Activated naive CD4-positive, alpha-beta T cell treated with anti-CD3 and anti-CD28 coated beads for 36 hours (primary cell): ENCODE results near the gene ICAM1. TPM values are rescaled to one million over a fixed set of nuclear protein-coding genes. Genes with fewer than 3 reads are reported as not detected.
A peak's percentile ranks its signal among the peaks of the same experiment; 100 is the strongest.

ENCODE experiments used
- CTCF ChIA-PET: fragments of 350-600 bp; sonication (Branson Sonifier 250); formaldehyde crosslinking; loops from one replicate; lab custom pipeline; 2021; ENCODE audit warnings: antibody characterized with exemption; lab: Charles Lee
- DNase-seq: peaks from one replicate; pipeline ENCODE4 v3.0.0-alpha.2; 2020
- H3K27ac Mint-ChIP-seq: one replicate; pipeline ENCODE4 v1.8.0; 2021; ENCODE audit warnings: mild to moderate bottlenecking, mixed read lengths
- H3K27me3 Mint-ChIP-seq: one replicate; pipeline ENCODE4 v1.8.0; 2021; ENCODE audit warnings: low read depth, mixed read lengths
- H3K36me3 Mint-ChIP-seq: one replicate; pipeline ENCODE4 v1.8.0; 2021; ENCODE audit warnings: low read depth, mixed read lengths
- H3K4me1 Mint-ChIP-seq: one replicate; pipeline ENCODE4 v1.8.0; 2021; ENCODE audit warnings: low read depth, mixed read lengths
- H3K4me3 Mint-ChIP-seq: one replicate; pipeline ENCODE4 v1.8.0; 2021; ENCODE audit warnings: mild to moderate bottlenecking, moderate library complexity, mixed read lengths
- H3K9me3 Mint-ChIP-seq: one replicate; pipeline ENCODE4 v1.8.0; 2021; ENCODE audit warnings: mixed read lengths
- intact Hi-C: fragments of 100-400 bp; cut with micrococcal nuclease; formaldehyde crosslinking; loops from one replicate; pipeline ENCODE4 v1.15.1; 2023
- total RNA-seq, 2 experiments: library from RNA; stranded (reverse); gene quantifications; one replicate each; pipeline ENCODE4 v1.2.3, GENCODE V29; 2021

The ICAM1 gene
- total RNA-seq, 2 experiments from 2014 or later = 11.5 to 12.0 TPM

DNA sequence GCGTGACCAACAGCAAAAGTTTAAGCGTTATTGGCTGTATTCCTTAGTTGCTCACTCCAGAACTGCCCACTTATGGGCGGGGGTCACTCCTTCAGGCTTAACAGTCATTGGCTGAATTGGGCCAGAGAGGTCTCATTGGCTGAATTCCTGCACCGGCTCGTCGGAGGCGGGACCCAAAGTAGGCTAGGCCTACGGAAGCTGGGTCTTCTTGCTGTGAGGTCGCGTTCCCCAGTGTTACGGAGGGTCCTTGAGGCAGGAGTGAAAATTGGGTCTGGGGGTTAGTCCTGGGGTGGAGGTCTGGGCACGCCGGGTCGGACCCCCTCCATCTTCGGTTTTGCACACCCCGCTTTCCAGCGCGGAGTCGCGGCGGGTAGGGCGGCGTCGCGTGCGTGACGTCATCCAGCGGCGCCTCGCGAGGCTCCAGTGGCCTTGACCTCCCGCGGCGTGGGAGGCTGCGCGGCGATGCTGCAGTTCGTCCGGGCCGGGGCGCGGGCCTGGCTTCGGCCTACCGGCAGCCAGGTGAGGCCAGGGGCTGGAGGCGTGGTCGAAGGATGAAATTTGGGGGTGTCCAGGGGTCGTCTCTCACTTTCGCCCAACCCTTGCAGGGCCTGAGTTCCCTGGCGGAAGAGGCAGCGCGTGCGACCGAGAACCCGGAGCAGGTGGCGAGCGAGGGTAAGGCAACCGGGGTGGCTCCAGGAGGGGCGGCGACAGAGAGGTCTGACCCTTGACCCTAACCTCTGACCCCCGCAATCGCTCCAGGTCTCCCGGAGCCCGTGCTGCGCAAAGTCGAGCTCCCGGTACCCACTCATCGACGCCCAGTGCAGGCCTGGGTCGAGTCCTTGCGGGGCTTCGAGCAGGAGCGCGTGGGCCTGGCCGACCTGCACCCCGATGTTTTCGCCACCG lies 18.9 kb upstream of the ICAM1 start, which contains the start of gene MRPL4:
Gene MRPL4 (plus strand): TSS at position 423 of the 903 bp plus-strand sequence. CDS start 40 bp downstream, at position 463.
- Mint-ChIP-seq H3K9me3 (no peaks in the 10 kb centered on the region), H3K4me1 (peaks cover 34% of the 10 kb centered on the region), H3K4me3 (peak within 1 kb of the TSS; percentile 97), H3K27ac (peak within 1 kb of the TSS; percentile 95), H3K27me3 (no peaks in the 10 kb centered on the region), H3K36me3 (peaks cover 19% of the 10 kb centered on the region)
- intact Hi-C loops = loop anchor here (1.0 to 2.0 kb wide), 4 partner anchors 57 to 178 kb away; partner anchors contain the start of gene TYK2
- DNase-seq = peak; percentile 98
- CTCF ChIA-PET = interaction anchor here (0.7 to 4.0 kb wide), 2 partner anchors 23 to 395 kb away, joined by 3 to 58 read pairs; partner anchors contain the start of gene S1PR2

DNA sequence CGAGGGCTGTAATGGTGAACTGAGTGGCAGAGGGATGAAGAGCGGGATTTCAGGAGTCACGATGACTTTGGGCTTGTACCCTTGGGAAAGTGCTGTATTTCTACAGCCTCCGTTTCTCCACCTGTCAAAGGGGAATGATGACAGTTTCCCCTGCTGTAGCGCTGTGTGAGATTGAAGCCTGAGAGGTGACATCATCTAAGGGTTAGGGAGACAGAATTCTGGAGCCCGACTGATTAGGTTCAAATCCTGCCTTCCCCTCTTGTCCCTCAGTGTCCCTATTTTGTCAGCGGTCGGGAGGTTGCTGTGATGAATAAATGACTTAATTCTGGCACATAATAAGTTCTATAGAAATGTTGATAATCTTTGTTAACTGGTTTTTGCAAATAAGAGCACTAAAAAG lies 18.2 kb upstream of the ICAM1 start:
- CTCF ChIA-PET = no interaction called here
- no peak for DNase-seq
- H3K36me3 Mint-ChIP-seq = peaks cover 25% of the 10 kb centered on the region

DNA sequence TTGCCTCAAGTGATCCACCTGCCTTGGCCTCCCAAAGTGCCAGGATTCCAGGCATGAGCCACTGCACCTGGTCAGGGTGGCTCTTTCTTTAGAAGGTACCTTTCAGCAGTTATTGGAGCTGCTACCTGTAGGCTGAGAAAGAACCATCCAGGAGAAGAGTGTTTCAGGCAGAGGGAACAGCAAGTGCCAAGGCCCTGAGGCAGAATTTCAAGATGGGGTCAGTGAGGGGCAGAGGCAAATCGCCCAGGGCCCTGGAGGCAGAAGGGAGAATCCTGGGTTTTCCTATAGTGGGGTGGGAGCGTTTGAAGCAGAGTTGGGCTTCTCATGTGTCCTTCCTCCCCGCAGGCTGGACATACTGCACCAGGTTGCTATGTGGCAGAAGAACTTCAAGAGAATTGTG lies 16.7 kb upstream of the ICAM1 start:
- no peak overlapping the region for H3K4me3 Mint-ChIP-seq
- H3K27ac Mint-ChIP-seq = no peak overlapping the region
- H3K36me3 Mint-ChIP-seq = peaks cover 32% of the 10 kb centered on the region
- no peaks in the 10 kb centered on the region for H3K9me3 Mint-ChIP-seq
- CTCF ChIA-PET = interaction anchor here (0.6 to 1.4 kb wide), 2 partner anchors 116 to 137 kb away, joined by 4 read pairs; no protein-coding TSS in a partner anchor
- H3K4me1 Mint-ChIP-seq = peaks cover 44% of the 10 kb centered on the region
- DNase-seq = no peak
- intact Hi-C loops = no loop called here
- H3K27me3 Mint-ChIP-seq = no peaks in the 10 kb centered on the region

More for the DNA sequence above, 18.2 kb upstream of the ICAM1 start:
- intact Hi-C loops = no loop called here
- no peaks in the 10 kb centered on the region for H3K9me3 Mint-ChIP-seq
- peak overlapping the region; percentile 95 for H3K27ac Mint-ChIP-seq
- H3K4me1 Mint-ChIP-seq = peaks cover 34% of the 10 kb centered on the region
- no peaks in the 10 kb centered on the region for H3K27me3 Mint-ChIP-seq
- peak overlapping the region; percentile 97 for H3K4me3 Mint-ChIP-seq

DNA sequence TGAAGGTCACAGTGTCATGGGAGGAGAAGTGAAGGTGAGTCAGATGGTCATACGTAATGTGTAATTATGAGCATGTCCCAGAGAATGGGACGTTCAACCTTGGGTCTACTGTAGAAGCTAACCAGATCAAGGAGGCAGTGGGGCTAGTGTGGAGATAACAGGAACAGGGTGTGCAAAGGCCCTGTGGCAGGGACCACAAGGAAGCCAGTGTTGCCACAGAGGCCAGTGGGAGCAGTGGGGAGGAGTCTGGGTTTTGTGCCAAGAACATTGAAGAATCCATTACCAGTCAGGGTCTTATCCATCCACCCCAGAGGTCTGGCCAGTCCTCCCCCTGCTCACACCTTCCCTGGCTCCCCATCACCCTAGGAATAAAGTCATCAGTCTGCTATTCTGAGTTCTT lies 15.6 kb upstream of the ICAM1 start:
- intact Hi-C loops = no loop called here
- H3K27ac Mint-ChIP-seq = no peak overlapping the region
- no peak overlapping the region for H3K4me3 Mint-ChIP-seq
- peaks cover 35% of the 10 kb centered on the region for H3K36me3 Mint-ChIP-seq
- H3K4me1 Mint-ChIP-seq = peaks cover 51% of the 10 kb centered on the region
- CTCF ChIA-PET = interaction anchor here (1.4 kb wide), 1 partner anchor 136 kb away, joined by 4 read pairs; no protein-coding TSS in a partner anchor
- no peaks in the 10 kb centered on the region for H3K27me3 Mint-ChIP-seq
- DNase-seq = no peak
- H3K9me3 Mint-ChIP-seq = no peaks in the 10 kb centered on the region

DNA sequence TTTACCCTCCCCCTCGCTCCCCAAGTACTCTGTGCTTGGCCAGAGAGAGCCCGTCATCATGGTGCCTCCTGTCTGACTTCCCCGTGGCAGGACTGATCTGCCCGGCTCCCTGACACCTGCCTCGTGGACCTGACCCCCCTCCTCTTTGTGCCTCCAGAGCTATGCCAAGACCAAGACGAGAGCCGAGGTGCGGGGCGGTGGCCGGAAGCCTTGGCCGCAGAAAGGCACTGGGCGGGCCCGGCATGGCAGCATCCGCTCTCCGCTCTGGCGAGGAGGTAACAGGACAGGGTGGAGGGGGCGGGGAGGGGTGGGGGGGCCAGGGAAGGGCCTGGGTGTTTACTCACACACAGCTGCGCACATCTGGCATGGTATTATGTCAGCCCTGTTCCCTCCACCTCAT lies 14.4 kb upstream of the ICAM1 start:
- CTCF ChIA-PET = interaction anchor here (0.5 to 5.5 kb wide), 2 partner anchors 84 to 131 kb away, joined by 3 to 70 read pairs; no protein-coding TSS in a partner anchor
- intact Hi-C loops = no loop called here

DNA sequence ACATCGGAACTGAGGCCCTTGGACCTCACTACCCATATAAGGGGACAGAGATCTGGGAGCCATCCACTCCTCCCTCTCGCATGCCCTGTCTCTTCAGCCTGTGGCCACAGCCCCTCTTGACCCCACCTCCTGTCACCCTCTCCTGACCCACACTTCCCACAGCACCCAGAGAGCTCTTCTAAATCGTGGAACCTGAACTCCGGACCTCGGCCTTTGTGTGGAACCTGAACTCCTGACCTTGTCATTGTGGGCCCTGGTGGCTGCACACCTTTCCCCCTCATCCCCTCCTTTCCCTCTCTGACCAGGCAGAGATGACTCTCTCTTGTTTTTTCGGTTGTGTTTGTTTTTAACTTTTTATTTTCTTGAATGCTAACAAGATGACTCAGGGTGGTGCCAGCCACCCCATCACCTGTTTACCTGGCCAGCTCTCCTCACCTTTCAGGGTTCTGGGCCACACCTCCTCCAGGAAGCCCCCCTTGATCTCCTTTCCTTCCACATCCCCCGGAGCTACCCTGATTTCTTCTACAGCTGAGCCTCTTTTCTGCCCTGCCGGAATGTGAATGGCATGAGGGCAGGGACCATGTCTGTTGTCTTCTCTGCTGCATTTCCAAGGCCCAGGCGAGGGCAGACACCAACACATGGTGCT lies 13.8 kb upstream of the ICAM1 start:
- no peak for DNase-seq
- no peak overlapping the region for H3K4me3 Mint-ChIP-seq
- H3K27me3 Mint-ChIP-seq = no peaks in the 10 kb centered on the region
- peaks cover 44% of the 10 kb centered on the region for H3K4me1 Mint-ChIP-seq
- peaks cover 33% of the 10 kb centered on the region for H3K36me3 Mint-ChIP-seq
- no peaks in the 10 kb centered on the region for H3K9me3 Mint-ChIP-seq
- CTCF ChIA-PET = interaction anchor here (0.5 to 5.5 kb wide), 3 partner anchors 11 to 131 kb away, joined by 3 to 70 read pairs (median 3); no protein-coding TSS in a partner anchor
- no peak overlapping the region for H3K27ac Mint-ChIP-seq
- intact Hi-C loops = no loop called here

More for the DNA sequence above, 14.4 kb upstream of the ICAM1 start:
- no peak for DNase-seq
- peaks cover 47% of the 10 kb centered on the region for H3K4me1 Mint-ChIP-seq
- no peaks in the 10 kb centered on the region for H3K9me3 Mint-ChIP-seq
- no peaks in the 10 kb centered on the region for H3K27me3 Mint-ChIP-seq
- H3K4me3 Mint-ChIP-seq = no peak overlapping the region
- H3K36me3 Mint-ChIP-seq = peaks cover 35% of the 10 kb centered on the region
- no peak overlapping the region for H3K27ac Mint-ChIP-seq

DNA sequence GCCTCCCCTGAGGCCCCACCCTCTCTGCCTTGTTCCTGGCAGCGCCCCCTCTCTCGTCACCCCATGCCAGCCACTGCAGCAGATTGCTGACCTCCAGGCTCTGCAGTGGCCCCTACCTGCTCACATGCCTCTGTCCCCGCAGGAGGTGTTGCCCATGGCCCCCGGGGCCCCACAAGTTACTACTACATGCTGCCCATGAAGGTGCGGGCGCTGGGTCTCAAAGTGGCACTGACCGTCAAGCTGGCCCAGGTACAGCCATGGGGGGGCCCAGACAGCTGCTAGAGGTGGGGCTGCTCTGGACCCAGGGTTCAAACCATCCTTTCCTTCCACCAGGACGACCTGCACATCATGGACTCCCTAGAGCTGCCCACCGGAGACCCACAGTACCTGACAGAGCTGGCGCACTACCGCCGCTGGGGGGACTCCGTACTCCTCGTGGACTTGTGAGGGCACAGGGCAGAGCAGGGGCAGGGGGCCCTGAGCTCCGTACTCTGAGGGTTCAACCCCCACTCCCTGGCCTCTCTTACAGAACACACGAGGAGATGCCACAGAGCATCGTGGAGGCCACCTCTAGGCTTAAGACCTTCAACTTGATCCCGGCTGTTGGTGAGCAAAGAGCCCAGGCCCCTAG lies 12.7 kb upstream of the ICAM1 start:
- intact Hi-C loops = no loop called here
- Mint-ChIP-seq H3K36me3 (peaks cover 33% of the 10 kb centered on the region), H3K4me1 (peaks cover 36% of the 10 kb centered on the region), H3K27me3 (no peaks in the 10 kb centered on the region), H3K9me3 (no peaks in the 10 kb centered on the region), H3K4me3 (no peak overlapping the region), H3K27ac (no peak overlapping the region)
- CTCF ChIA-PET = interaction anchor here (0.6 to 5.5 kb wide), 22 partner anchors 8 to 399 kb away, joined by 3 to 70 read pairs (median 4); partner anchors contain the start of genes ICAM1, ICAM5 and TYK2
- DNase-seq = no peak

DNA sequence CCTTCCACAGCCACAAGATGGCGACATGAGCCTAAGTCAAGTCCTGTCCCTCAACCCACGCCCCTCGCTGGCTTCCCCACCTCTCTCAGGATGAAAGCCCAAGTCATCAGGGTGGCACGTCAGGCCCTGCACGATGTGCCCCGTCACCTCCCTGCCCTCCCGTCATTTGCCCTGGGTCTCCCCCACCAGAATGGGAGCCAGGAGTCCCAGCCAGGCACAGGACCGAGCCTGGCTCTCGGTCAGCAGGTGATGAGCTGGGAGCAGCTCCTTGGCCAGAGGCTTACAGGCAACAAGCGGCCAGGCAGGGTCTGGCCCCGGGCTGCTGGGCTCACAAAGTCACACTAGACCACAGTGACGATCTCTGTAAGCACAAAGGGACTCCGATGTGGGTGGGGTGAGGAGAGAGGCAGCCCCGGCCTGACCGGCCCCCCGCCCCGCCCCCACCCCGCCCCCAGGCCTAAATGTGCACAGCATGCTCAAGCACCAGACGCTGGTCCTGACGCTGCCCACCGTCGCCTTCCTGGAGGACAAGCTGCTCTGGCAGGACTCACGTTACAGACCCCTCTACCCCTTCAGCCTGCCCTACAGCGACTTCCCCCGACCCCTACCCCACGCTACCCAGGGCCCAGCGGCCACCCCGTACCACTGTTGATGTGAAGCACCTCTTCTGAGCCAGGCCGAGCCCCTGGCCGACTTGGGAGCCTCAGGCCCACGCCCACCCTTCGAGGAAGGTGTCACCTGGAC lies 11.6 kb upstream of the ICAM1 start:
- no peaks in the 10 kb centered on the region for H3K27me3 Mint-ChIP-seq
- peak; percentile 99 for DNase-seq
- H3K27ac Mint-ChIP-seq = peak overlapping the region; percentile 81
- intact Hi-C loops = loop anchor here (1.0 kb wide), 2 partner anchors 10 to 131 kb away; no protein-coding TSS in a partner anchor
- CTCF ChIA-PET = interaction anchor here (0.5 to 5.5 kb wide), 29 partner anchors 9 to 712 kb away, joined by 3 to 70 read pairs (median 4); partner anchors contain the start of genes ICAM1, ICAM5 and TYK2
- peaks cover 26% of the 10 kb centered on the region for H3K36me3 Mint-ChIP-seq
- H3K4me3 Mint-ChIP-seq = no peak overlapping the region
- no peaks in the 10 kb centered on the region for H3K9me3 Mint-ChIP-seq
- H3K4me1 Mint-ChIP-seq = peaks cover 25% of the 10 kb centered on the region

DNA sequence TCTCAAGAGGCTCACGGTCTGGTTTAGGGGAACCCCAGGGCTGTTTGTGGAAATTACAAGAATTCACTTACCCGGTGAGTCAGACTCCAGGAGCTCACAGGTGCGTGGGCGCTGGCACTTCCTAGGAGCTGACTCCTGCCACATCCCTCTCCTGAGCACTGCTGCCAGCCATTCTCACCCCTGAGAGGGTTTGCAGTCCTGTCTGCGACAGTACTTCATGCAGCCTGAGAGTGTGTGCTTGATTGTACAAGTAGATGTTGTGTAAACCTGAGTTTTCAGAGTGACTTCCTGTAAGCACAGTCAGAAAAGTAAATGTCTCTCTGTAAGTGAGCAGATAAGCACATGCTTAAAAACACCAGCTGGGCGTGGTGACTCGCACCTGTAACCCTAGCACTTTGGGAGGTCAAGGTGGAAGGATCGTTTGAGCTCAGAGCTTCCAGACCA lies 10.8 kb upstream of the ICAM1 start:
- Mint-ChIP-seq H3K27me3 (no peaks in the 10 kb centered on the region), H3K4me1 (peaks cover 23% of the 10 kb centered on the region), H3K36me3 (peaks cover 25% of the 10 kb centered on the region), H3K9me3 (no peaks in the 10 kb centered on the region), H3K4me3 (no peak overlapping the region), H3K27ac (peak overlapping the region; percentile 80)
- CTCF ChIA-PET = interaction anchor here (0.6 to 5.5 kb wide), 13 partner anchors 10 to 156 kb away, joined by 3 to 70 read pairs (median 4); partner anchors contain the start of genes ICAM1, ICAM5 and TYK2
- peak; percentile 74 for DNase-seq
- intact Hi-C loops = loop anchor here (2.0 kb wide), 1 partner anchor 121 kb away; the partner anchor contains the start of gene TYK2

DNA sequence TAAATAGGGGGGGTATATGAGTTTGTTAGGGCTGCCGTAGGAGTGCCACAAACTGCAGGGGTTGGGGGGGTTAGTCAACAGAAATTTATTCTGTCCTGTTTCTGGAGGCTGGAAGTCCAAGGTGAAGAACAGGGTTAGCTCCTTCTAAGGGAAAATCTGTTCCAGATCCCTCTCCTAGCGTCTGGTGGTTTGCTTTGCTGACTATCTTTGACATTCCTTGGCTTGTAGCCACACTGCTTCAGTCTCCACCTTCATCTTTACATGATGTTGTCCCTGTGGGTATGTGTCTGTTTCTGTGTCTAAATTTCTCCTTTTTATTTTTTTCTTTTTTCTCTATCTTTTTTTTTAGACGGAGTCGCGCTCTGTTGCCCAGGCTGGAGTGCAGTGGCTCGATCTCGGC lies 8.1 kb upstream of the ICAM1 start:
- no peaks in the 10 kb centered on the region for H3K9me3 Mint-ChIP-seq
- H3K36me3 Mint-ChIP-seq = peaks cover 9% of the 10 kb centered on the region
- intact Hi-C loops = no loop called here
- no peak for DNase-seq
- no peaks in the 10 kb centered on the region for H3K27me3 Mint-ChIP-seq
- CTCF ChIA-PET = no interaction called here
- H3K4me1 Mint-ChIP-seq = peaks cover 21% of the 10 kb centered on the region
- no peak overlapping the region for H3K4me3 Mint-ChIP-seq
- H3K27ac Mint-ChIP-seq = no peak overlapping the region

DNA sequence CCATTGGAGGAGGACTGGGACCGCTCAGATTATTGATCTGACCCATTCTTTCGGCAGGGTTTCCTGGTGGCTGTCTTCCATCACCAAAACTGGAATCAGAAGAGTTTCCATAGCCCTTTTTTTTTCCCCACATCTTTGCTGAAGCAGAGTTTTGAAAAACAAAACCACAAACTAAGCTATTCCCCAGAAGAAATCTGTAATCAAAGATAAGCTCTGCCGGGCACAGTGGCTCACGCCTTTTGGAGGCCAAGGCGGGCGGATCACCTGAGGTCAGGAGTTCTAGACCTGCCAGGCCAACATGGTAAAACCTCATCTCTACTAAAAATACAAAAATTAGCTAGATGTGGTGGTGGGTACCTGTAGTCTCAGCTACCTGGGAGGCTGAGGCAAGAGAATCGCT lies 4.2 kb upstream of the ICAM1 start:
- Mint-ChIP-seq H3K36me3 (peaks cover under 1% of the 10 kb centered on the region), H3K4me1 (peaks cover 16% of the 10 kb centered on the region), H3K4me3 (no peak overlapping the region), H3K27me3 (no peaks in the 10 kb centered on the region), H3K27ac (no peak overlapping the region), H3K9me3 (no peaks in the 10 kb centered on the region)
- CTCF ChIA-PET = interaction anchor here (1.9 kb wide), 1 partner anchor 122 kb away, joined by 10 read pairs; no protein-coding TSS in a partner anchor
- intact Hi-C loops = no loop called here
- no peak for DNase-seq
